ENCODE results near the gene ASMTL.

- TF ChIP-seq CTCF (conservative IDR thresholded peaks at IDR 0.05 in 1 of 2, IDR thresholded peaks at IDR 0.05 in 1 of 2; ENCODE audit: low read depth in 1 of 2, low read length in 2 of 2): no peak
- TF ChIP-seq EZH2 (IDR thresholded peaks at IDR 0.05; ENCODE audit: low read length, missing control alignments): no peak
Measured at GRCh38 chrX:1394731-1395501, 57.8 kb downstream of the ASMTL start.

Data from fibroblast of lung (primary cell).